Muscle layer of colon (tissue), 2 donors: ENCODE measurements around the gene UNC5B.

ENCODE experiments used
- H3K27ac ChIP-seq: one replicate; pipeline ENCODE4 v1.7.0; 2013; ENCODE audit warnings: low read depth, mild to moderate bottlenecking, low read length, moderate library complexity
- H3K27me3 ChIP-seq, 2 donors: one replicate each; pipeline ENCODE4 v1.7.0; 2013; ENCODE audit warnings: low read length in 2 of 2, mild to moderate bottlenecking in 2 of 2; ENCODE audit not compliant: insufficient read depth in 2 of 2, control insufficient read depth in 1 of 2
- H3K36me3 ChIP-seq: one replicate; pipeline ENCODE4 v1.7.0; 2013; ENCODE audit warnings: mild to moderate bottlenecking, low read length; ENCODE audit not compliant: insufficient read depth
- H3K4me1 ChIP-seq: one replicate; pipeline ENCODE4 v1.7.0; 2013; ENCODE audit warnings: mild to moderate bottlenecking, low read length; ENCODE audit not compliant: insufficient read depth
- H3K4me3 ChIP-seq, 2 donors: one replicate each; pipeline ENCODE4 v1.7.0; 2013; ENCODE audit warnings: low read length in 2 of 2, low read depth in 1 of 2, mild to moderate bottlenecking in 1 of 2, moderate library complexity in 1 of 2
- H3K9ac ChIP-seq: one replicate; pipeline ENCODE4 v1.7.0; 2013; ENCODE audit warnings: low read length
- H3K9me3 ChIP-seq: one replicate; pipeline ENCODE4 v1.7.0; 2013; ENCODE audit warnings: mild to moderate bottlenecking, low read length
- donor health status: abdominal sarcoma.
- donor health status: Adenocarcinoma of cecum.

The UNC5B gene

GRCh38 chr10:71253981-71254818 is 41.8 kb downstream of the UNC5B start:
- Histone ChIP-seq H3K4me3 (no peak overlapping the region), H3K27ac (no peak overlapping the region), H3K4me1 (peaks cover 23% of the 10 kb centered on the region), H3K27me3 (no peaks in the 10 kb centered on the region), H3K9me3 (no peaks in the 10 kb centered on the region), H3K9ac (no peak overlapping the region), H3K36me3 (no peaks in the 10 kb centered on the region)

- Histone ChIP-seq H3K36me3 (no peaks in the 10 kb centered on the region), H3K4me1 (peaks cover 28% of the 10 kb centered on the region), H3K27me3 (no peaks in the 10 kb centered on the region), H3K27ac (no peak overlapping the region), H3K4me3 (no peak overlapping the region), H3K9me3 (no peaks in the 10 kb centered on the region), H3K9ac (no peak overlapping the region)
Measured at GRCh38 chr10:71254834-71255549, 42.6 kb downstream of the UNC5B start.

GRCh38 chr10:71255550-71255807 is 43.1 kb downstream of the UNC5B start:
- Histone ChIP-seq H3K27ac (no peak overlapping the region), H3K27me3 (no peaks in the 10 kb centered on the region), H3K4me1 (peaks cover 33% of the 10 kb centered on the region), H3K36me3 (no peaks in the 10 kb centered on the region), H3K9ac (no peak overlapping the region), H3K9me3 (no peaks in the 10 kb centered on the region), H3K4me3 (no peak overlapping the region)

GRCh38 chr10:71255808-71256660 is 43.7 kb downstream of the UNC5B start:
- Histone ChIP-seq H3K9me3 (no peaks in the 10 kb centered on the region), H3K4me3 (no peak overlapping the region), H3K9ac (no peak overlapping the region), H3K27ac (no peak overlapping the region), H3K36me3 (no peaks in the 10 kb centered on the region), H3K27me3 (no peaks in the 10 kb centered on the region), H3K4me1 (peaks cover 37% of the 10 kb centered on the region)

- H3K4me3 ChIP-seq = no peak overlapping the region
- peaks cover 44% of the 10 kb centered on the region for H3K4me1 ChIP-seq
- no peak overlapping the region for H3K9ac ChIP-seq
- H3K9me3 ChIP-seq = no peaks in the 10 kb centered on the region
- H3K27ac ChIP-seq = no peak overlapping the region
- no peaks in the 10 kb centered on the region for H3K36me3 ChIP-seq
- no peaks in the 10 kb centered on the region for H3K27me3 ChIP-seq
Measured at GRCh38 chr10:71256661-71257318, 44.4 kb downstream of the UNC5B start.

GRCh38 chr10:71257319-71257997 is 45.1 kb downstream of the UNC5B start:
- peaks cover 50% of the 10 kb centered on the region for H3K4me1 ChIP-seq
- no peak overlapping the region for H3K9ac ChIP-seq
- H3K27ac ChIP-seq = no peak overlapping the region
- no peaks in the 10 kb centered on the region for H3K36me3 ChIP-seq
- H3K27me3 ChIP-seq = no peaks in the 10 kb centered on the region
- no peak overlapping the region for H3K4me3 ChIP-seq
- no peaks in the 10 kb centered on the region for H3K9me3 ChIP-seq

GRCh38 chr10:71258046-71258445 is 45.7 kb downstream of the UNC5B start:
- H3K27ac ChIP-seq = no peak overlapping the region
- no peaks in the 10 kb centered on the region for H3K36me3 ChIP-seq
- no peak overlapping the region for H3K4me3 ChIP-seq
- H3K9me3 ChIP-seq = no peaks in the 10 kb centered on the region
- H3K9ac ChIP-seq = no peak overlapping the region
- peaks cover 56% of the 10 kb centered on the region for H3K4me1 ChIP-seq
- no peaks in the 10 kb centered on the region for H3K27me3 ChIP-seq

- H3K9ac ChIP-seq = no peak overlapping the region
- no peaks in the 10 kb centered on the region for H3K27me3 ChIP-seq
- peaks cover 58% of the 10 kb centered on the region for H3K4me1 ChIP-seq
- H3K9me3 ChIP-seq = no peaks in the 10 kb centered on the region
- H3K27ac ChIP-seq = no peak overlapping the region
- no peaks in the 10 kb centered on the region for H3K36me3 ChIP-seq
- no peak overlapping the region for H3K4me3 ChIP-seq
Measured at GRCh38 chr10:71258446-71259145, 46.2 kb downstream of the UNC5B start.

GRCh38 chr10:71259282-71259681 is 46.9 kb downstream of the UNC5B start:
- peaks cover 58% of the 10 kb centered on the region for H3K4me1 ChIP-seq
- no peaks in the 10 kb centered on the region for H3K36me3 ChIP-seq
- no peaks in the 10 kb centered on the region for H3K9me3 ChIP-seq
- no peak overlapping the region for H3K4me3 ChIP-seq
- H3K9ac ChIP-seq = no peak overlapping the region
- H3K27ac ChIP-seq = no peak overlapping the region
- H3K27me3 ChIP-seq = no peaks in the 10 kb centered on the region

GRCh38 chr10:71259815-71260501 is 47.6 kb downstream of the UNC5B start:
- Histone ChIP-seq H3K9me3 (no peaks in the 10 kb centered on the region), H3K4me1 (peaks cover 55% of the 10 kb centered on the region)

More at GRCh38 chr10:71259815-71260501, 47.6 kb downstream of the UNC5B start:
- no peaks in the 10 kb centered on the region for H3K27me3 ChIP-seq
- no peak overlapping the region for H3K27ac ChIP-seq
- no peak overlapping the region for H3K9ac ChIP-seq
- H3K36me3 ChIP-seq = no peaks in the 10 kb centered on the region
- H3K4me3 ChIP-seq = no peak overlapping the region
